ENCODE measurements around the gene GLI3.

GLI3 gene

DNA sequence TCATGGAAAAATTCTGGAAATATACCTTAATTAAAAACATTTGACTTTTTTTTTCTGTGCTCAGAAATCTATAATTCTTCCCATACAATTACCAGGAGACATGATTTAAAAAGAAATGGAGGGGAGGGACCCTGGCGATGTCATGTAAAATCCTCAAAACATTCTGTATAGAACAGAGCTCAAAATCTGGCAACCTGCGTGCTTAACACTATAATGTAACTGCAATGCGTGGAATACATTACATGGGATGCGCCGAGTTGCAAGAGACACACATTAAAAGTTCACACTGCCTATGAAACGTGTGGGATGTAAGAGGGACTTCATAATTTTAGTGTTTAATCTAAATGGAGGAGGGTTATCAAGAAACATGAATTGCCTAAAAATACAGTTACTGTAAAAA, 215.0 kb downstream of the GLI3 start:
- no peak for DNase-seq

DNA sequence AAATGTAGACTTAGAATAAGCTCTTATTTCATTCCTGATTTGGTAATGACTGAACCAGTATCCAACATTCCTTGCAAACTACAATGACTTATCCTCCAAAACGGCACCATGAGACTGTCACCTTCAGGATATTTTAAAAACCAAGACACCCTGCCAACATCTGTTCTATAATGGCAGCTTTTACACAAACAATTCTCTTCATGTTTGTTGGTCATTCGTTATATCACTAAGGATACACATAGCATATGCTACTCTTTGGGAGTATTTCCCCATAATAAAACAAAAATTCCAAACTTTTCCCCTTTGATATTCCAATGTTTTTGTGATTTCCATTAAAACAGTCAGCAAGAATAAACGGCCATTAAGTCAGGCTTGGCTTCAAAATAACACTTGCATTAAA, 215.4 kb downstream of the GLI3 start:
- no peak for DNase-seq

DNA sequence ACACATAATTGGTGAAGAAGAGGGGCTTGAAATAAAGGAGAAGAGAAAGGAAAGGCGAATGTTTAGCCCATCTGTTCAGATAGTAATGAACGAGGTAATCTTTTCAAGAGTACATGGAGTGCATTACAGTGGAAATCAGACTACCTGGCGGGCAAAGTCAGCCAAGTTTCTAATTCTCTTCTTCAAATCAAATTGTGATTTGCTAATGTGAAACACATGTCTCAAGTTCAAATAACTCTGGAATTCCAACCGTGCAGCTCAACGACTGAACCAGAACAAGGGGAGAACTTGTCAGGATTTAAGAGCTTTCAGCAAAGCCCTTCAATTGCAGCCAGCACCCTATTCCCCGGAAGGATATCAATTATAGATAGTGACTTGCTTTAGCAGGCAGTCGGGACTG, 216.9 kb downstream of the GLI3 start:
- no peak for DNase-seq

DNA sequence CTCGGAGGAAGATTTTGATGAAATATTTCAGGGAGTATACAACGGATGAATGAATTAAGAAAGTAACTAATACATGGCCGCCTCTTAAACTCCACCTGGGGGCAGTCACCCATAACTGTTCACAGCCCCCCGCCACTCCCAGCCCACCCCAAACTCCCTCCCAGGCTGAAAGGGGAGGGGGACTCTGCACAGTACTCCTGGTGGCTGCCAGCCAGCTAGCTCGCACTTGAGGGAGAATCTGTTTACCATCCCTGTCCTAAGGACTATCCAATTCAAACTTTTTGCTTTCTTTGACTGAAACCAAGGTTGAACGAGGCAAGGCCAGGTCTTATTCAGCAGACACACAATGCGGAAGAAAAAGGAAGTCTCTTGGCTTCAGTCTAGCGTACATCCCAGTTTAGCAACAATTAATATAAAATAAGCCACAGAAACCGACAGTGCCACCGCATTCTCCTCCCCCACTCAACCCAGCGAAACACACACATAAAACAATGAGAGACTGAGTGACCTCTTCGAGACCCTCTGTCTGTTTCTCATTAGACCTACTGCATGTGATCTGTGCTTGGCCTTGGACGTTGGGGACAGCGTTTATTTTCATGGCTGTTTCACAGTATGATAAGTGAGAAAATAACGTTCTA, 219.5 kb downstream of the GLI3 start:
- DNase-seq: no peak

DNA sequence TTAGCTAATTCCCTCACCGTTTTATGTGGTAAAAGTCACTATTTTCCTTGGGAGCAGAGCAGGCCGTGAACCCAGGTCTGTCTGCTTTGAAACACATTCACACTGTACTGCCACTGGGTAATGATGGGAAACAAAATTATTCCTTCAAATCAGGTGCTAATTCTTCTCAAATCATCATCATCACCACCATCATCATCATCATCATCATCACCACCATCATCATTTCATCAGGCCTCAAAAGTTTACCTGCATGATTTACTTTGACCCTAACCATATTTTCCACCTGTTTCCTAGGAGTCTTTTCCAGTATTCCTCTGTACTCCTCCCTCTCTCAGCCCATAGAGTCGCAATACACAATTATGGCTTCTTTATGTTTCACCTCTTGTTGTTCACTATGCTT, 220.5 kb downstream of the GLI3 start:
- DNase-seq: no peak

DNA sequence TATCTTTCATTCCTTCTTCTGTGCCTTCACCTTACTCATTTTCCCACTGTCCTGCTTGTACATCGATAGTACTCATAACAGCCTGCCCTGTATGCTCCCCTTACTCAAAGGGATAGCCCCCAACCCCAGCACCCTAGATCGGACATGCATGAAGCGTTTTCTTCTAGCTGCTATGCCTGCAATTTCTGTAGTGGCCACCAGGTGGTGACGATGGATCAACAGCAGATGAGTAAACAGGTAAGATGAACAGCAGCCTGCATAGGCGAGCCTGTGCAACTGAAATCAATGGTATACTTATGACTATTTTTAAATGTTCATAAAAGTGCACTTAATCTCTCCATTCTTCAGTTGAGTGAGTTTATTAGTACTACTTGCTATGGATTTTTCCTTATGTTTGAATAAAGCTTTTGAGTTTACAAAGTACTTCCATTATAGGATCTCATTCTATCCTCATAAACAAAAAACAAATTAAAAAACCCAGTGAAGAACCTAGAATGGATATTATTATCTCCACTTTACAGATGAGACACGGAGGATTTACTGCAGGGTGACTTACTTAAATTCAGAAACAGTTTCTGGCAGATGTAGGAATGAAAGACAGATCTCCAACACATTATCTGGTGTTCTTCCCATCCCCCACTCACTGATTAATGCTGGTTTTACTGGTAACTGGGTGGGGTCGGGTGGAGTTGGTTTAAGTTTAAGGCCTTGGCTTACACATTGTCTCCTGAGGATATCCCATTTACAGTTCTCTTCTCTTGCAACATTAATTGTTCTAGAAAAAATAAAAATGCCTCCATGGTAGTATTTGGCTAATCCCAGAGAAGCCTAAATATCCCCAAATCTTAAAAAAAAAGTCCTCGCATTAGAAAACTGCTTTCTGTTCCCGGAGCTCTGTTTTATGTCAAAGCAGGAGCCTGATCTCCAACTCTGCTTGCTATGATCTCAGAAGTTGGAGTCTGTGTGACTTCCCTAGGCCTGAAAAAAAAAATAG, 222.1 kb downstream of the GLI3 start:
- no peak for DNase-seq

GRCh38 chr7:42012786-42013360, 224.1 kb downstream of the GLI3 start:
- DNase-seq: no peak

DNA sequence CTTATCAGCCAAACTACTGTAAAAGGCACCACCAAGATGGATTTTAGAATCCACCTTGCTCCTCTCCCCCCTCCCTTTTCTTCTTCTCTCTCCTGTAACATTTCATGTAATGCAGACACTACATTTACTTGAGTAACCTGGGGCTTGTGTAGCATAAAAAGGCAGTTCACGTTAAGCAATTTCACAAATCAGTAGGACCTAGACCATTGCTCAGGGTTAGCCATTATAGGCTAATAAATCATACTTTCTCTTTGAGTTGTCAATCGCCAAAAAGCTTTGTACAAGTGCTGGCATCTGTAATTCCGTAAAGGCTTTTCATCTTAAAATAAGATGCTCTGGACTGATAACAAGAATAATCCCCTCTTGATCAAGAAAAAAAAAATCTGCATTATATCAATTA, 224.7 kb downstream of the GLI3 start:
- no peak for DNase-seq

GRCh38 chr7:42011846-42012245, 225.2 kb downstream of the GLI3 start:
- no peak for DNase-seq

DNA sequence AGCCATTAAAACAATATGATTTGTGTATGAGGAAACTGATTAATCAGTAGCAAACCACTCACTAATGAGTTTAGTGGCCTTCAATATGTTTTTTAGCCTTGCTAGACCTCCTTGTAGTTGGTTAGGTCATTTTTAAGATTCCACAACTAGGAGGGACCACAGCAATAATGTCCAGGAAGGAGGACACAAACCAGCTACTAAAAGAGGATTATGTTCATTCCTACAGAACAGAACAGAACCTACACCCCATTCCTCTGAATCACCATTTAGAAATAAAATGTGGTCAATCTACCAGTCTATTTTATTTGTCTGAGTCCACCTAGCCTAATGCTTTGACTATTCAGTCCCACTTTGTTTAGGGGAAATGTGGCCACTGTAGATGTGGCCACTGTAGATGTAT, 226.3 kb downstream of the GLI3 start:
- no peak for DNase-seq

DNA sequence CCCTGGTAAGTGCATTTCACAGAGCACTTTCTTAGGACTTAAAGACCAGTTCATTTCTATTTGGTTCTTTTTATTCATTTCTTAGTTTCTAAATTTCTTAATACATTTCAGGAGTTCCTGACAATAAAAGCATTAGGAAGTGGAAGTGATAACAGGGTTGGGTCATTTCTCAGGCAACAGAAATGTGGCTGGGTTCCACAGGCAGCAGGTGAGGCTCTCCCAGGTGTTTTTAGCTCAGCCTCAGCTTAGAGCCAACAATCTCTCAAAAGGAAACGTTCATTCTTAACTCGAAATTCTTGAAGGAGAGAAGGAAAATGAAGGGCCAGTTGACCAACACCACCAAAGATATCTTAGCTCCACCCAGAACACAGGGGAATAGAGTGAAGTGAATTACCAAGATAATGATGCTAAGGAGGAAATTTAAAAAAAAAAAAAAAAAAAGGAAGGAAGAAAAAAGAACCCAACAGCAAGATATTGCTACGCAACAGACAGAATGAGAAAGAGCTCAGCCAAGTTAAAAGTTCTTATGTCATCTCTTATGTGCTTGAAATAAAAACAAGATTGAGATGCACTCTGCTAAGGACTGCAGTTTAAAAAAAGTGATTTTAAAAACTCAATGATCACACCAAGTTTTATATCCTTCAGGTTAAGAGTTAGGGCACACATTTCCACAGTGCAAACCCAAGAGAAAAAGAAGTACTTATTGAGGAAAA, 230.1 kb downstream of the GLI3 start:
- no peak for DNase-seq

- DNase-seq: no peak
These were observed 234.4 kb downstream of the GLI3 start for GRCh38 chr7:42002654-42003053.

- no peak for DNase-seq
These were observed 237.2 kb downstream of the GLI3 start for GRCh38 chr7:41999736-42000283.

GRCh38 chr7:41998041-41998440, 239.0 kb downstream of the GLI3 start:
- no peak for DNase-seq

GRCh38 chr7:41997151-41997550, 239.9 kb downstream of the GLI3 start:
- no peak for DNase-seq

DNA sequence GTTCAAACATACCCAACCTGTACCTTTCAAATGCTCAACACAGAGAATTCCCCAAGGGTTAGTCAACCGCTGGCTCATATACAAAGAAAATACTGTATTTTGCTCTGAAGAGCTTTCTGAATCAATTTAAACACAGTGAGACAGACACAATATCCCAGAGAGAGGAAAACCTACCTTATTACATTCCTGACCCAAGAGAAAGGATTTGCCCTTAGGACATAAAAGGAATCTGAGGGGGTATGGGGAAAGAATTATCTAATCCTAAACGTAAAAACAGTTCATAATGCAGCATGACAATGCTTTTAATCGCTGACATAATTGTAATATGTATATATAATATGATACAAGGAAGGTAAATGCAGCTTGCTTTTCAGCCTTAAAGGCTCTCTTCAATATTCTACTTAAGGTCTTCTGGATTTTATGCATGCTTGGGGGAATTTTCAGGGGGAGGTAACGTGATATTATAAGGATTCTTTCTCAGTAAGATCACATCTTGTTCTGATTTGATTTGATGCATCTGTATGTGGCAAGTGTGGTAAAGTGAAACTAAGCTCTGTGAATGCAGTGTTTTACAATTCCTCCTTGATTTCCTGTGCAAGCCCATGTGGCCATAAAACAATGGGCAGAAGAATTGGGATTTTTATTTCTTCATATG, 240.5 kb downstream of the GLI3 start:
- no peak for DNase-seq

GRCh38 chr7:41995632-41996271, 241.3 kb downstream of the GLI3 start:
- no peak for DNase-seq

GRCh38 chr7:41994746-41995110, 242.3 kb downstream of the GLI3 start:
- no peak for DNase-seq

GRCh38 chr7:41994036-41994745, 242.8 kb downstream of the GLI3 start:
- DNase-seq: no peak

DNA sequence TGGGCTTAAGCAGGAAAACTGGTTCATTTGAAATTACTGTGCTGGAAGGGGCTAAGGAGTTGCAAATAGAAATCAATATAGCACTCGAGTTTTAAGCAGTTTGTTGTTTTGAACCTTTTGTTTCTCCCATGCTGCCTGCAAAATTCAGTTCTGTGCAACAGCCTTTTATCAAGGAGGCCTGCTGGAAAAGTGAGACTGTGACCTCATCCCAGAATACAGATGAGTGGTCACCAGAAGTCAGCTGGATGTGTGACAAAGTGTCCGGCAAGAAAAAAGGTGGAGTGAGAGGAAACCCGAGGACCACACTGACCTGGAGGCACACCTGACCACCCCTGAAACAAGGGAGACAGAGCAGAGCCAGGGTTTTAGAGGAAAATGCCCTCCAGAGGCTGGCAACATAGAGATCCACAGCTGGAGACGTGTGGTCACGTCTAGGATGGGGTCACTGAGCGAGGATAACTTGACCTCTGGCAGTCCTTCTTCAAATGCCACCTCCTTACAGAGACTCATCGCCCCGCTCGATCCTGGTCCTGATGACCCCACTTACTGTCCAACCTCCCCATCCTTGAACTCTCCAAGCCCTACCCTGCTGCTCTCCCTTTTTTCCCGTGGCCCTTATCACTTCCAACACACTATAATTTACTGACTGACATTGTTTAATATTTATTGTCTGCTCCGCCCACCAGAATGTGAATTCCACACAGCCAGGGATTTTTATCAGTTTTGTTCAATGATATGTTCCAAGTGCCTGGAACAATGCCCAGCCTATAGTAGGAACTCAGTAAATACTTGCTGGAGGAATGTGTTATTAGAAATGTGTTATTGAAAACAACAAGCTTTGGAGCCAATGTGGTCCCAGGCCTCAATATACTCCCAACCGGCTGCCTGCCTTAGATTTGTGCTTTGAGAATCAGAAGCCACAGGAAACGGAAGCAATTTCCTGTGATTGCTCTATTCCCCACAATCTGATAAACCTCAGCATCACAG, 243.8 kb downstream of the GLI3 start:
- no peak for DNase-seq

All from activated T-cell treated with anti-CD3 and anti-CD28 coated beads for 4 hours (primary cell).